HEK293 (cell line): ENCODE data around the gene GMDS.

Experiments used
- BCL11B ChIP-seq: fragments of 450-650 bp; formaldehyde crosslinking; IDR thresholded peaks from 2 replicates; pipeline ENCODE4 v1.5.1; 2016; ENCODE audit warnings: low read depth, missing biosample characterization, missing genetic modification characterization
- MYNN ChIP-seq: fragments of 450-650 bp; formaldehyde crosslinking; IDR thresholded peaks from 2 replicates; pipeline ENCODE4 v1.5.1; 2016; ENCODE audit warnings: missing biosample characterization, missing genetic modification characterization, borderline replicate concordance
- ZNF354C ChIP-seq: fragments of 450-650 bp; formaldehyde crosslinking; IDR thresholded peaks from 2 replicates; pipeline ENCODE4 v1.5.1; 2016; ENCODE audit warnings: missing biosample characterization, missing genetic modification characterization, low read depth, borderline replicate concordance
- ZNF585B ChIP-seq: fragments of 450-650 bp; formaldehyde crosslinking; IDR thresholded peaks from 2 replicates; pipeline ENCODE4 v1.5.1; 2016; ENCODE audit warnings: missing biosample characterization, missing genetic modification characterization
- TF ChIP-seq, protein P1 (sequence below): fragments of 450-650 bp; formaldehyde crosslinking; IDR thresholded peaks from 2 replicates; pipeline ENCODE4 v1.5.1; 2016; ENCODE audit warnings: missing biosample characterization, missing genetic modification characterization
- TF ChIP-seq, protein P2 (sequence below): fragments of 450-650 bp; formaldehyde crosslinking; IDR thresholded peaks from 2 replicates; pipeline ENCODE4 v1.5.1; 2016; ENCODE audit warnings: missing biosample characterization, missing genetic modification characterization, low read depth
- TF ChIP-seq, protein P3 (sequence below): fragments of 450-650 bp; formaldehyde crosslinking; conservative IDR thresholded peaks from 2 replicates; pipeline ENCODE4 v1.5.1; 2016; ENCODE audit warnings: low read depth, missing biosample characterization, missing genetic modification characterization

DNA sequence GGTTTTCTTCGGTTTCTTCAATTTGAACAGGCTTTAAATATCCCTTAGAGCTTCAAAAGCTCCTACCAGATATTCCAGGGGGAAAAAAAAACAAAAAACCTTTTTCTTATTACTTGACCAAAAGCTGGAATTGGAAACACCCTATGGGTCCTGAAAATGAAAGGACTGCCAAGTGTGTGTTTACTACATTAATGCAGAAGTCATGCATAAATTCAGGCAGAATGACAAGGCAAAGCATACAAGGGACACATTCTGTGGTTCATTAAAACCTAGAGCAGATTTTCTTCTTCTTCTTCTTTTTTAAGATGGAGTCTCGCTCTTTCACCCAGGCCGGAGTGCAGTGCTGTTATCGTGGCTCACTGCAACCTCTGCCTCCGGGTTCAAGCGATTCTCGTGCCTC is 119.1 kb downstream of the GMDS start:
- no peak for TF ChIP-seq ZNF354C
- TF ChIP-seq, protein P1, sequence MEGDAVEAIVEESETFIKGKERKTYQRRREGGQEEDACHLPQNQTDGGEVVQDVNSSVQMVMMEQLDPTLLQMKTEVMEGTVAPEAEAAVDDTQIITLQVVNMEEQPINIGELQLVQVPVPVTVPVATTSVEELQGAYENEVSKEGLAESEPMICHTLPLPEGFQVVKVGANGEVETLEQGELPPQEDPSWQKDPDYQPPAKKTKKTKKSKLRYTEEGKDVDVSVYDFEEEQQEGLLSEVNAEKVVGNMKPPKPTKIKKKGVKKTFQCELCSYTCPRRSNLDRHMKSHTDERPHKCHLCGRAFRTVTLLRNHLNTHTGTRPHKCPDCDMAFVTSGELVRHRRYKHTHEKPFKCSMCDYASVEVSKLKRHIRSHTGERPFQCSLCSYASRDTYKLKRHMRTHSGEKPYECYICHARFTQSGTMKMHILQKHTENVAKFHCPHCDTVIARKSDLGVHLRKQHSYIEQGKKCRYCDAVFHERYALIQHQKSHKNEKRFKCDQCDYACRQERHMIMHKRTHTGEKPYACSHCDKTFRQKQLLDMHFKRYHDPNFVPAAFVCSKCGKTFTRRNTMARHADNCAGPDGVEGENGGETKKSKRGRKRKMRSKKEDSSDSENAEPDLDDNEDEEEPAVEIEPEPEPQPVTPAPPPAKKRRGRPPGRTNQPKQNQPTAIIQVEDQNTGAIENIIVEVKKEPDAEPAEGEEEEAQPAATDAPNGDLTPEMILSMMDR (tag by site-specific recombination): no peak
- TF ChIP-seq, protein P2, sequence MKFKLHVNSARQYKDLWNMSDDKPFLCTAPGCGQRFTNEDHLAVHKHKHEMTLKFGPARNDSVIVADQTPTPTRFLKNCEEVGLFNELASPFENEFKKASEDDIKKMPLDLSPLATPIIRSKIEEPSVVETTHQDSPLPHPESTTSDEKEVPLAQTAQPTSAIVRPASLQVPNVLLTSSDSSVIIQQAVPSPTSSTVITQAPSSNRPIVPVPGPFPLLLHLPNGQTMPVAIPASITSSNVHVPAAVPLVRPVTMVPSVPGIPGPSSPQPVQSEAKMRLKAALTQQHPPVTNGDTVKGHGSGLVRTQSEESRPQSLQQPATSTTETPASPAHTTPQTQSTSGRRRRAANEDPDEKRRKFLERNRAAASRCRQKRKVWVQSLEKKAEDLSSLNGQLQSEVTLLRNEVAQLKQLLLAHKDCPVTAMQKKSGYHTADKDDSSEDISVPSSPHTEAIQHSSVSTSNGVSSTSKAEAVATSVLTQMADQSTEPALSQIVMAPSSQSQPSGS (tag by site-specific recombination): no peak
- no peak for TF ChIP-seq MYNN (tag by site-specific recombination)
- no peak for TF ChIP-seq ZNF585B
- TF ChIP-seq, protein P3, sequence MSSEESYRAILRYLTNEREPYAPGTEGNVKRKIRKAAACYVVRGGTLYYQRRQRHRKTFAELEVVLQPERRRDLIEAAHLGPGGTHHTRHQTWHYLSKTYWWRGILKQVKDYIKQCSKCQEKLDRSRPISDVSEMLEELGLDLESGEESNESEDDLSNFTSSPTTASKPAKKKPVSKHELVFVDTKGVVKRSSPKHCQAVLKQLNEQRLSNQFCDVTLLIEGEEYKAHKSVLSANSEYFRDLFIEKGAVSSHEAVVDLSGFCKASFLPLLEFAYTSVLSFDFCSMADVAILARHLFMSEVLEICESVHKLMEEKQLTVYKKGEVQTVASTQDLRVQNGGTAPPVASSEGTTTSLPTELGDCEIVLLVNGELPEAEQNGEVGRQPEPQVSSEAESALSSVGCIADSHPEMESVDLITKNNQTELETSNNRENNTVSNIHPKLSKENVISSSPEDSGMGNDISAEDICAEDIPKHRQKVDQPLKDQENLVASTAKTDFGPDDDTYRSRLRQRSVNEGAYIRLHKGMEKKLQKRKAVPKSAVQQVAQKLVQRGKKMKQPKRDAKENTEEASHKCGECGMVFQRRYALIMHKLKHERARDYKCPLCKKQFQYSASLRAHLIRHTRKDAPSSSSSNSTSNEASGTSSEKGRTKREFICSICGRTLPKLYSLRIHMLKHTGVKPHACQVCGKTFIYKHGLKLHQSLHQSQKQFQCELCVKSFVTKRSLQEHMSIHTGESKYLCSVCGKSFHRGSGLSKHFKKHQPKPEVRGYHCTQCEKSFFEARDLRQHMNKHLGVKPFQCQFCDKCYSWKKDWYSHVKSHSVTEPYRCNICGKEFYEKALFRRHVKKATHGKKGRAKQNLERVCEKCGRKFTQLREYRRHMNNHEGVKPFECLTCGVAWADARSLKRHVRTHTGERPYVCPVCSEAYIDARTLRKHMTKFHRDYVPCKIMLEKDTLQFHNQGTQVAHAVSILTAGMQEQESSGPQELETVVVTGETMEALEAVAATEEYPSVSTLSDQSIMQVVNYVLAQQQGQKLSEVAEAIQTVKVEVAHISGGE: no peak
- no peak for TF ChIP-seq BCL11B (tag by site-specific recombination)
